Retinal pigment epithelial cell (primary cell): Measurements from ENCODE around the gene STAMBP.
A peak's percentile ranks its signal among the peaks of the same experiment; 100 is the strongest.

Source experiments
- DNase-seq: peaks from one replicate; pipeline ENCODE4 v3.0.0-alpha.2; 2010; ENCODE audit warnings: low read depth
- H3K4me3 ChIP-seq: 2 replicates; pipeline ENCODE4 v1.5.1; 2011; ENCODE audit warnings: mild to moderate bottlenecking, low read length, control low read depth, moderate library complexity
- TF ChIP-seq, protein P1 (sequence below): conservative IDR thresholded peaks from 2 replicates; pipeline ENCODE4 v1.5.1; 2011; ENCODE audit warnings: low read depth, low read length, control low read depth, inconsistent platforms

The STAMBP gene

DNA sequence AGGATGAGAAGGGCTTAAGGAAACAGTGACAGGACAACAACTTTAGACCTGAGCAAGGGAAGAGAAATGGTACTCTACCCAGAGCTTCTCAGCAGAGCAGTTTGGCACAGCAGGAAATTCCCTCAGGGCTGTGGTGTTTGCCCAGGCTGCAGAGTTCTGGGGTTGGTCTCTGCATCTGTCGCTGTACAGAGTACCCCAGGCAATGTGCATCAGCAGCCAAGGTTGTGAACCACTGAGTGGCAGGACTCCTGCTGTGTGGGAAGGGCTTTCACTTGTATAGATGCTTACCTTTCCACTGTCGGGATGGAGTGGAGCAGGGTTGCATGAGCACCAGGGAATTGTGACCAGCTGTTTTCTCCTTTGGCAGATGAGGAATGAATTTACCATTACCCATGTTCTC, 21.2 kb downstream of the STAMBP start:
- TF ChIP-seq, protein P1, sequence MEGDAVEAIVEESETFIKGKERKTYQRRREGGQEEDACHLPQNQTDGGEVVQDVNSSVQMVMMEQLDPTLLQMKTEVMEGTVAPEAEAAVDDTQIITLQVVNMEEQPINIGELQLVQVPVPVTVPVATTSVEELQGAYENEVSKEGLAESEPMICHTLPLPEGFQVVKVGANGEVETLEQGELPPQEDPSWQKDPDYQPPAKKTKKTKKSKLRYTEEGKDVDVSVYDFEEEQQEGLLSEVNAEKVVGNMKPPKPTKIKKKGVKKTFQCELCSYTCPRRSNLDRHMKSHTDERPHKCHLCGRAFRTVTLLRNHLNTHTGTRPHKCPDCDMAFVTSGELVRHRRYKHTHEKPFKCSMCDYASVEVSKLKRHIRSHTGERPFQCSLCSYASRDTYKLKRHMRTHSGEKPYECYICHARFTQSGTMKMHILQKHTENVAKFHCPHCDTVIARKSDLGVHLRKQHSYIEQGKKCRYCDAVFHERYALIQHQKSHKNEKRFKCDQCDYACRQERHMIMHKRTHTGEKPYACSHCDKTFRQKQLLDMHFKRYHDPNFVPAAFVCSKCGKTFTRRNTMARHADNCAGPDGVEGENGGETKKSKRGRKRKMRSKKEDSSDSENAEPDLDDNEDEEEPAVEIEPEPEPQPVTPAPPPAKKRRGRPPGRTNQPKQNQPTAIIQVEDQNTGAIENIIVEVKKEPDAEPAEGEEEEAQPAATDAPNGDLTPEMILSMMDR: no peak
- no peak for DNase-seq
- no peak overlapping the region for H3K4me3 ChIP-seq

DNA sequence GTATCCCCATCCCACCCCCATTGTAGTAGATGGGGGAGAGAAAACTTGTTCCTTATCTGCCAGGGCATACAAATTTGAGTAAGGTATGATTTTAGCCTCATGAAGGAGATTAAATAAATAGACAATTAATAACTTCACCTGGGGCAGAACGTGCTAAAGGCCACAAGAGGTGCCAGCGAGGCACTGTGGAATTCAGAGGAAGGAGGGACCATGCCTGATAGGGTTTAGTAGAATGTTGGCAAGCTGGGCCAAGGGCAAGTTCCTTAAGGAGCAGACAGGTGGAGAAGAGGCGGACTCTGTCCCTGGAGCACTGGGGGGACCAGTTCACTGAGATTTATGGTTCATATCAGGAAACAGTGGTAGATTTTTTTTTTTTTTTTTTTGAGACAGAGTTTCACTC, 22.5 kb downstream of the STAMBP start:
- no peak overlapping the region for H3K4me3 ChIP-seq
- TF ChIP-seq, protein P1: peak; percentile 48
- no peak for DNase-seq

DNA sequence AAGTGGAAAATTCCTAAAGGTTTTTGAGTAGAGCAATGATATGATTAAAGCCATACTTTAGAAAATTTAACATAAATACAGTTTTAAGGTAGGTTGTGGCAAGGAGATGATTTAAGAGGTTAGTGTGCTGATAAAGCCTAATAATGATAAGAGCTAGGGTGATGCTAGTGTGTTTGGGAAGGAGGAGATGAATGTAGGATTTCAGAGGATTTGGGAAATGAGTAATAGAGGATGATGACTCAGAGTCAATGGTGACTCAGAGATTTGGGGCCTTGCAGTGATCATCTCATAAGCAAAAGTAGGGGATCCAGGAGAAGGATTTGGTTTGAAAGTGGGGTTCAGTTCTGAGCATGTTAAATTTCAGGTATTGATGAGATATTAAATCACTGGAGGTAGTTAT, 23.3 kb downstream of the STAMBP start:
- TF ChIP-seq, protein P1: no peak
- no peak overlapping the region for H3K4me3 ChIP-seq
- DNase-seq: no peak

DNA sequence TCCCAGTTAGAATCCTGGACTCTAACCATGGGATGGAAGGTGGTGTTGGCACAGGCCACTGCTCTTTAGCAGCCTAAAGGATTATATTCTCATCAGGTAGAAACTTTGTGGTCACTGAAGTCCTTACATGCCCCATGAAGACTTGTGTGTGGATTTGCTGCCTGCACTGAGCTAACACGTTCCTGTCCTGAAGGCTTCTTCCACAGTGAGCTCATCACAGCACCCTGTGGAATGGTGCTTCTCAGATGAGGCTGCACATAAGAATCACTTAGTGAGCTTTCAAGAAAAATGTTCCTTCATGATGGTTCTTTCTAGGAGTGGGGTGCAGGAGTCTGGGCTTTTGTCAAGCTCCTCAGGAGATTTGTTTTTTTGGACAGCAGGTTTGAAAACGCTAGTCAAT, 26.8 kb downstream of the STAMBP start:
- no peak for DNase-seq
- TF ChIP-seq, protein P1: no peak
- H3K4me3 ChIP-seq: no peak overlapping the region

DNA sequence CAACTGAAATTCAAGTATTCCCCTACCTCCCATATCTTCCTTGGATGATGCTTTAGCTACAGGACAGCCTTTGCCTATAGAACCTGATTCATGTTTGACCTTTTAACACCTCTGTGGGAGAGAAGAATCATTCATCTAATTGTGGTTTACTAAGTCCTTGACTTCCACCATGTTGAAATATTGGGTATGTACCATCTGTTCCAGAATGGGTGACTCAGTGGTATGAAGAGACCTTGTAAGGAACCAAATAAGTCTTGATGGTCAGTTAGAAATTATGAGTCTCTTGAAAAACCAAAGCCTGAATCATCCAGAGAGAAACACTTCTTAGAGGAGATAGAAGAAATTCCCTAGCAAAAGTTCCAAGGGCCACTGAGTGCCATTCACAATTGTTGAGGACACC, 27.5 kb downstream of the STAMBP start:
- no peak overlapping the region for H3K4me3 ChIP-seq
- DNase-seq: no peak
- TF ChIP-seq, protein P1: no peak

DNA sequence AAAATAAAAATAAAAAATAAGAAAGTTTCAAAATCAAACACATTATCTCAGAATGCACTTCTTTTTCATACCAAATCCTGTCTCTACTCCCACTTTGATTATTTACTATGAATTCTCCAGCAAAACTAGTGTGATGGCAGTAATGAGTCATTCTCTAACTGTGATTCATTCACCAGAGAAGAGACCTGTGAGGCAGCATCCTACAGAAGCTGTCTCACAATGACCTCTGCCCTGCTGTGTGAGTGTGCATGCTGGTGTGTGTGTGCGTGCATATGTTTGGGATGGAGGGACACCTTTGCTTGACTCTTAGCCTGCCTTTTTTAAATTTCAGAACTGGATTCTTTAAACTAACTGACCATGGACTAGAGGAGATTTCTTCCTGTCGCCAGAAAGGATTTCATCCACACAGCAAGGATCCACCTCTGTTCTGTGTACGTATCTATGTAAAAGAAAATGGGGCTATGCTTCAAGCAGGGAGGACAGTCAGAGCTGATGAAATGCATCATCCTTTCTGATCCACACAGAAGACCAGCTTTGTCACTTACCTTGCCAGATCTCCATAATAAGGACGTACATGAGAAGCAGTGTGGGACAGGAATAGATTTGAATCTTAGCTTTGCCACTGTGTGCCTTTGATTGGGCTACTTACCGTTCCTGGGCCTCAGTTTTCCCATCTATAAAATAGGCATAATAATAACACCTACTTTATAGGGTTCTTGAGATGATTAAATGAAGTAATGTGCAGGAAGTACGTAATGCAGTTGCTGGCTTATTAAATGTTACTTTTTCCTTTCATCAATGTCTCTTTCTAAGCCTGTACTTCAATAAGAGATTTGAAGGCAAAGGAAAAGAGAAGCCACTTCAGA, 31.2 kb downstream of the STAMBP start:
- no peak for DNase-seq
- H3K4me3 ChIP-seq: no peak overlapping the region
- TF ChIP-seq, protein P1: no peak

DNA sequence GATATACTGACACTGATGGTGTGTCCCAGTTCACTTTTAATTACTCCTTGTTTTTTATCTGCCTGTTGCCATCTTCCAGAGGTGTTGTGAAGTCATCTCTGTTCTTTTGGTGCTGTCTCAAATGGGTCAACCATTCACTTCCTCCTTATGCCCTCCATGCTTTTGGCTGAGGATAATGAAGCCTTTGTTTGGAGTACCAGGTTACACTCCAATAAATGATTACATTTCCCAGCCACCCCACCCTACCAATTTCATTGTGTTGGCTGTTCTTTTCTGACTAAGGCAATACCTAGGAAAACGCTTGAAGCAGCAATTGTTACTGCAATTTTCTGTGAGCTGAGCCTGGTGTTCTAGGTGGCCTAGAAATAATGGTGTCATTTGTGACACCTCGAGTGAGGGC, 34.2 kb downstream of the STAMBP start:
- no peak for DNase-seq
- no peak overlapping the region for H3K4me3 ChIP-seq
- TF ChIP-seq, protein P1: no peak
